ENCODE data around the gene ADGRG1. TPM values are rescaled to one million over a fixed set of nuclear protein-coding genes. Genes with fewer than 3 reads are reported as not detected.

The ADGRG1 gene
- total RNA-seq, 2 experiments from 2014 or later: 4.3 to 5.6 TPM

- Mint-ChIP-seq H3K9me3 (no peaks in the 10 kb centered on the region), H3K4me3 (no peak overlapping the region), H3K27ac (no peak overlapping the region), H3K27me3 (peaks cover 40% of the 10 kb centered on the region), H3K36me3 (no peaks in the 10 kb centered on the region), H3K4me1 (no peaks in the 10 kb centered on the region)
- POLR2A ChIA-PET: no interaction called here
- ATAC-seq (ENCODE audit: low read depth) (no peak), DNase-seq (no peak)
Measured at GRCh38 chr16:57714047-57714446, 85.6 kb downstream of the ADGRG1 start.

Other genes with a start within 250 kb of the ADGRG1 start
- gene CCL17, start 223.9 kb upstream of the ADGRG1 start, total RNA-seq: not detected
- 10 to 100 TPM; 36.7 to 37.7 TPM for gene CIAPIN1, start 181.2 kb upstream of the ADGRG1 start, total RNA-seq
- 10 to 100 TPM; 37.1 to 40.3 TPM for gene COQ9, start 181.2 kb upstream of the ADGRG1 start, total RNA-seq
- 10 to 100 TPM; 61.1 to 63.6 TPM for gene POLR2C, start 166.0 kb upstream of the ADGRG1 start, total RNA-seq
- 1 to 10 TPM; 6.3 to 6.4 TPM for gene DOK4, start 142.1 kb upstream of the ADGRG1 start, total RNA-seq
- 10 to 100 TPM; 11.3 to 15.1 TPM for gene CCDC102A, start 92.1 kb upstream of the ADGRG1 start, total RNA-seq
- 10 to 100 TPM; 14.3 to 15.7 TPM for gene ADGRG5, start 86.0 kb upstream of the ADGRG1 start, total RNA-seq
- not detected for gene ADGRG3, start 39.7 kb downstream of the ADGRG1 start, total RNA-seq
- gene DRC7, start 66.2 kb downstream of the ADGRG1 start, total RNA-seq: under 1 TPM in 1 of 2 experiments, not detected in 1; 0.17 TPM
- gene KATNB1, start 107.1 kb downstream of the ADGRG1 start, total RNA-seq: 10 to 100 TPM; 31.1 to 31.4 TPM
- 1 to 10 TPM; 1.1 to 1.9 TPM for gene KIFC3, start 173.9 kb downstream of the ADGRG1 start, total RNA-seq

All from activated naive CD8-positive, alpha-beta T cell treated with anti-CD3 and anti-CD28 coated beads, Interleukin-2, amount 10 ng/mL, durations not matched to agents 7 days and 5 days (primary cell).